Uterus (tissue), 4 donors: ENCODE data around the gene PPARA. TPM values are rescaled to one million over a fixed set of nuclear protein-coding genes. Genes with fewer than 3 reads are reported as not detected.

Experiments
- DNase-seq, 2 donors: peaks; one replicate each; pipeline ENCODE4 v3.0.0-alpha.2; 2019 to 2020
- H3K27ac ChIP-seq, 2 donors: fragments of 200-600 bp; sonication (generic); 1 replicate in 1 of 2; 2 replicates in 1 of 2; pipeline ENCODE4 v1.5.1; 2016 to 2018
- H3K27me3 ChIP-seq, 2 donors: fragments of 200-600 bp; sonication (generic); one replicate each; pipeline ENCODE4 v1.5.1; 2018 to 2019; ENCODE audit warnings: control low read depth in 1 of 2
- H3K36me3 ChIP-seq, 2 donors: fragments of 200-600 bp; sonication (generic); one replicate each; pipeline ENCODE4 v1.5.1; 2019; ENCODE audit warnings: control low read depth in 1 of 2
- H3K4me1 ChIP-seq, 2 donors: fragments of 200-600 bp; sonication (generic); one replicate each; pipeline ENCODE4 v1.5.1; 2018 to 2019; ENCODE audit warnings: control low read depth in 1 of 2
- H3K4me3 ChIP-seq, 2 donors: fragments of 200-600 bp; sonication (generic); 1 replicate in 1 of 2; 2 replicates in 1 of 2; pipeline ENCODE4 v1.5.1; 2018 to 2019; ENCODE audit warnings: mild to moderate bottlenecking in 1 of 2
- H3K9me3 ChIP-seq, 2 donors: fragments of 200-600 bp; sonication (generic); one replicate each; pipeline ENCODE4 v1.5.1; 2019; ENCODE audit warnings: control low read depth in 1 of 2
- CTCF ChIP-seq, 4 experiments: fragments of 200-600 bp in 2 of 4; fragments of 450-650 bp in 2 of 4; sonication (generic) in 2 of 4; IDR thresholded peaks; one replicate each; pipeline ENCODE4 v1.5.1; 2016 to 2019; ENCODE audit warnings: antibody characterized with exemption in 4 of 4, mild to moderate bottlenecking in 2 of 4, moderate library complexity in 1 of 4
- POLR2A ChIP-seq, 2 donors: fragments of 450-650 bp; IDR thresholded peaks; one replicate each; pipeline ENCODE4 v1.6.1; 2016; ENCODE audit warnings: antibody characterized with exemption in 2 of 2, mild to moderate bottlenecking in 1 of 2, moderate library complexity in 1 of 2
- intact Hi-C: fragments of 100-400 bp; cut with DNase I; formaldehyde crosslinking; loops from one replicate; pipeline ENCODE4 v1.15.1; 2023; ENCODE audit warnings: low total_unique reads
- total RNA-seq, 4 donors: library from RNA; depleted of rRNA in 3 of 4; stranded (reverse); fragments of >200 nt in 3 of 4; gene quantifications; one replicate each; pipeline versions ENCODE4 v1.1.0 to v1.2.4, GENCODE V29; 2014 to 2023
- donor health status: DM: yes; HTN: yes; CAD: no.

Gene PPARA
- total RNA-seq, 4 donors from 2014 or later: 1.8 to 24.8 (median 14.0) TPM

DNA sequence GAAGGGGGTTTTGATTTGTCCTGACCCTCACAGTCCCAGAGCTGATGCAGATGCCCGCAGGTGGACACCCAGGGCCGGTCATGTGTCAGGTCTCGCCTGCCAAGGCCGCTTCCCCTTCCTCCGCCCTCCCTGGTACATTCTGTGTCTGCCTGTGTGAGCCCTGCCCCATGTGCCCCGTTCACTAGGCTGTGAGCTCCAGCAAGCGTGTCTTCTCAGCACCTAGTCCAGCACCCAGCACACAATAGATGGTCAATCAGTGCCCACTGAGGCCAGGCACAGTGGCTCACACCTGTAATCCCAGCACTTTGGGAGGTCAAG lies 29.9 kb upstream of the PPARA start:
- no peak overlapping the region for H3K4me3 ChIP-seq
- H3K36me3 ChIP-seq: no peaks in the 10 kb centered on the region
- peaks cover 6 to 24% of the 10 kb centered on the region in 2 donors for H3K4me1 ChIP-seq
- intact Hi-C loops: no loop called here
- no peaks in the 10 kb centered on the region for H3K9me3 ChIP-seq
- TF ChIP-seq POLR2A (IDR thresholded peaks at IDR 0.05) (no peak), CTCF (IDR thresholded peaks at IDR 0.05) (no peak)
- H3K27ac ChIP-seq: peak overlapping the region; percentile 58 to 82
- no peaks in the 10 kb centered on the region for H3K27me3 ChIP-seq
- no peak for DNase-seq

- Histone ChIP-seq H3K4me1 (peaks cover 2 to 18% of the 10 kb centered on the region in 2 donors), H3K4me3 (no peak overlapping the region), H3K9me3 (no peaks in the 10 kb centered on the region), H3K27me3 (no peaks in the 10 kb centered on the region), H3K27ac (peak overlapping the region in 1 of 2 donors; percentile 82), H3K36me3 (no peaks in the 10 kb centered on the region)
- no peak for TF ChIP-seq POLR2A (IDR thresholded peaks at IDR 0.05)
- TF ChIP-seq CTCF (IDR thresholded peaks at IDR 0.05): no peak
- DNase-seq: no peak
- intact Hi-C loops: no loop called here
These were observed 29.2 kb upstream of the PPARA start for GRCh38 chr22:46121079-46121478.

DNA sequence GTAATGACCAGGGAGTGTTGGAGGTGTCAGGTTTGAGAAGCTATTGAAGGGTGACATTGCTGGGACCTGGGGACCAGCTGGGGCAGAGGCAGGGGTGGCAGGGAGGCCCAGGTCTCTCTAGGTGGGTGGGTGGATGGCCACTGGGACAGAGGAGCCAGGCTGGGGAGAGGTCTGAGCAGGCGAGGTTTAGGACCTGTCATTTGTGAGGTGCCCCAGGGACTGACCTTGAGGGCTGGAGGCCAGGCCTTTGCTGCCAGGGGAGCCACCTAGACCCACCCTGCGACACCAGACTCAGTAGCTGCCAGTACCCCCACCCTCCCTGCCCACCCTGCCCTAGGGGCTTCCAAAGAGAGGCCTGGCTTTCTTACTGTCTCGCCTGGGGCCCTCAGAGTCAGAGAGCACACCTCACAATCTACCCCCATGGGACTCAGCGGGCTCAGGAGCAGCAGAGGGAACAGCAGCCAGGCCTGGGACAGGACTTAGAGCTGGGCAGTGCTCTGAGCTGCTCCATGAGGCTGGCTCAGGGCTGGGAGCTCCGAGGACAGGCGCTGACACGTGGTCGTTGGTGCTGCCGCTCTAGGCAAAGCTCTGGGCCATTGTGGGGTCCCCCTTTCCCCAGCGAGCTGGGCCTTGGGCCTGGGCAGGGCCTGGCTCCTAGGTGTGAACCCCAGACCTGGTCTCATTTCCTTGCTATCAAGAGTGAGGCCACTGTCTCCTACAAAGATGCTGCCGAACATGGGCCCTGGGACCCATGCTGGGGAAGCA lies 28.6 kb upstream of the PPARA start:
- TF ChIP-seq CTCF (IDR thresholded peaks at IDR 0.05) (no peak), POLR2A (IDR thresholded peaks at IDR 0.05) (no peak)
- no peak for DNase-seq
- peaks cover 0 to 14% of the 10 kb centered on the region in 2 donors for H3K4me1 ChIP-seq
- H3K4me3 ChIP-seq: no peak overlapping the region
- H3K9me3 ChIP-seq: no peaks in the 10 kb centered on the region
- no peaks in the 10 kb centered on the region for H3K27me3 ChIP-seq
- intact Hi-C loops: no loop called here
- no peak overlapping the region for H3K27ac ChIP-seq
- no peaks in the 10 kb centered on the region for H3K36me3 ChIP-seq

DNA sequence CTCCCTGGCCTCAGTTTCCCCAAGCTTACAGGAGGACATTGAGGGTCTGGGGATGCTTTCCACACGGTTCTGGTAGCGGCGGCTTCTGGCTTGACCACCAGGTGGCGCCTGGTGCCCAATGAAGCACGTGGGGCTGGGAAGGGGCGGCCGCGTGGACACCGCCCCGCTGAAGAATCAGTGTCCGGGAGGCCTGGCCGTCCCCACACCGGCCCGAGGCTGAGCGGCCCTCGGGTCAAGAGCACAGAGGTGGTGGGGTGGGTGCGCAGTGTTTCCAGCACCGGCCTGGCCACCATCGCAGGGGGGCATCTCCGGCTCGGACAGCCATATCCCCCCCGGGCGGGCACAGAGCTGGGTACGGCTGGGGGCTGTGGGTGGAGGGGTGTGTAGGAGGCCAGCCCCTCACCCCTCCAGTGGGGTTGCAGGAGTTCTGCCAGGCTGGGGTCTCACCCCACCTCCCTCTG lies 27.8 kb upstream of the PPARA start:
- Histone ChIP-seq H3K27ac (no peak overlapping the region), H3K36me3 (no peaks in the 10 kb centered on the region), H3K27me3 (no peaks in the 10 kb centered on the region), H3K4me3 (no peak overlapping the region), H3K9me3 (no peaks in the 10 kb centered on the region), H3K4me1 (peaks cover 0 to 14% of the 10 kb centered on the region in 2 donors)
- DNase-seq: peak; percentile 74 to 77
- intact Hi-C loops: no loop called here
- peak in 1 of 2 donors; percentile 33 for TF ChIP-seq POLR2A (IDR thresholded peaks at IDR 0.05)
- peak; percentile 92 to 96 (median 95) for TF ChIP-seq CTCF (IDR thresholded peaks at IDR 0.05)

DNA sequence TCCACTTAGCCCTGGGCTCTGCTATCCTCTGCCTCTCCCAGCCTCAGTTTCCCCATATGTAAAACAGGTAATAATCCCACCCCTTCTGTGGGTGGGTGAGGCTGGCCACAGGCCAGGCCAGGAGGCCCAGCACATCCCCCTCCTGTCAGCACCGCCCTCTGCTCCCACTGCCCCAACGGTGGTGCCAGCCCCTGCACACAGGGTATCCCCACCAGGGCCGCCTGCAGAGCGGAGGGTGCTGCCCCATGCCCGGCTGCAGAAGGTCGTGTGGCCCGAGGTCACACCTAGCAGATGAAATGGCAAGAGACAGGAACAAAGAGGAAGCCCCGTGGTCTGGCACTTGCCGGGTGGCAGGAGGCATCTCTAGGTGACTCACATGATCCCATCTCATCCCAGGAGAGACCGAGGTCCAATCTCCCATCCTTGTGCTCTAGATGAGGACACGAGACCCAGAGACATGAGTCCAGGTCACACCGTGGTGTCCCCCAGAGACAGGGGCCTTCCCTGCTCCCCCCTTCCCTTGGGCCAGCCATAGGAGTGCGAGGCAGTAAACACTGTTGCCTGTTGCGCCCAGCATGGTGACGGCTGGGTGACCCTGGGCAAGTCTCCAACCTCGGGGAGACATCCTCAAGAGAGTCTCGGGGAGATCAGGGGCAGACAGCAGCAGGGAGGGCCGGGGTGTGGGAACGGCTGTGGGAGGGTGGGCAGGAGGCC lies 27.2 kb upstream of the PPARA start:
- Histone ChIP-seq H3K9me3 (no peaks in the 10 kb centered on the region), H3K36me3 (no peaks in the 10 kb centered on the region), H3K4me3 (no peak overlapping the region), H3K4me1 (peaks cover 0 to 14% of the 10 kb centered on the region in 2 donors), H3K27ac (no peak overlapping the region), H3K27me3 (no peaks in the 10 kb centered on the region)
- no peak for TF ChIP-seq POLR2A (IDR thresholded peaks at IDR 0.05)
- no peak for TF ChIP-seq CTCF (IDR thresholded peaks at IDR 0.05)
- intact Hi-C loops: no loop called here
- DNase-seq: peak in 1 of 2 donors; percentile 20
